ENCODE measurements around the gene DIS3L2. TPM values are rescaled to one million over a fixed set of nuclear protein-coding genes. Genes with fewer than 3 reads are reported as not detected.
A peak's percentile ranks its signal among the peaks of the same experiment; 100 is the strongest.

The DIS3L2 gene
- total RNA-seq, 2 experiments from 2014 or later: 25.7 to 30.9 TPM

DNA sequence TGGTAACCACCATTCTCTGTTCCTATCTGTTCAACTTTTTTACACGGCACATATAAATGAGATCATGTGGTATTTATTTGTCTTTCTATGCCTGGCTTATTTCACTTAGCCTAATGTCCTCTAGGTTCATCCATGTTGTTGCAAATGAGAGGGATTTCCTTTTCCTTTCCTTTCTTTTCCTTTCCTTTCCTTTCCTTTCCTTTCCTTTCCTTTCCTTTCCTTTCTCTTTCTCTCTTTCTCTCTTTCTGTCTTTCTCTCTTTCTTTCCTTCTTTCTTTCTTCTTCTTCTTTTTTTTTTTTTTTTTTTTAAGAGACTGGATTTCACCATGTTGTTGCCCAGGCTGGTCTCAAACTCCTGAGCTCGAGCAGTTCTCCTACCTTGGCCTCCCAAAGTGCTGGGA, 38.9 kb downstream of the DIS3L2 start:
- H3K4me1 Mint-ChIP-seq: peaks cover 29% of the 10 kb centered on the region
- peaks cover 2% of the 10 kb centered on the region for H3K36me3 Mint-ChIP-seq
- no peak overlapping the region for H3K4me3 Mint-ChIP-seq
- no peaks in the 10 kb centered on the region for H3K27me3 Mint-ChIP-seq
- DNase-seq: no peak
- no peaks in the 10 kb centered on the region for H3K9me3 Mint-ChIP-seq
- H3K27ac Mint-ChIP-seq: no peak overlapping the region

DNA sequence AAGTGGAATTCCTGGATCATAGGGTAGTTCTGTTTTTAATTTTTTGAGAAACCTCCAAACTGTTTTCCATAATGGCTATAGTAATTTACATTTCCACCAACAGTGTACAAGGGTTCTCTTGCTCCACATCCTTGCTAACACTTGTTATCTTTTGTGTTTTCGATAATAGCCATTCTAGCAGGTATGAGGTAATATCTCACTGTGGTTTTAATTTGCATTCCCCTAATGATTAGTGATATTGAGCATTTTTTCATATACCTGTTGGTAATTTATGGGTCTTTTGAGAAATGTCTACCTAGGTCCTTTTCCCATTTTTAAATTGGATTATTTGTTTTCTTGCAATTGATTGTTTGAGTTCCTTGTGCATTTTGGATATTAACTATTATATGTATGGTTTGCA, 39.6 kb downstream of the DIS3L2 start:
- H3K36me3 Mint-ChIP-seq: peaks cover 2% of the 10 kb centered on the region
- no peaks in the 10 kb centered on the region for H3K27me3 Mint-ChIP-seq
- H3K27ac Mint-ChIP-seq: no peak overlapping the region
- peaks cover 27% of the 10 kb centered on the region for H3K4me1 Mint-ChIP-seq
- no peak overlapping the region for H3K4me3 Mint-ChIP-seq
- no peaks in the 10 kb centered on the region for H3K9me3 Mint-ChIP-seq
- DNase-seq: no peak

DNA sequence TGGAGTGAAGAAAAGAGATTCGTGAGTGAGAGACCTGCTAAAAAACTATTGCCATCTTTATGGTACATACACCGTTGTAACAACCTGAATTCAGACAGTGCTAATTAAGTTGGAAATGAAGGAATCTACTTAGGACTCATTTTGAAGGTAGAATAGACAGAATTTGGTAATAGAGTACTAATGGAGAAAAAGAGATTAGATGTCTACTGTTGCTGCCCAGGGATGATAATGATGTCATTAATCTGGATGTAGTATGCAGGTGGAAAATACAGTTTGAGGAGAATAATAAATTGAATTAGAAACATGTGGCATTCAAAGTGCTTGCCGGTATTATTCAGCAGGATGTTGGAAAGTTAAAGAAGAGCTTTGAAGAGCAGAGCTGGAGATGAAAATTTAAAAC, 44.7 kb downstream of the DIS3L2 start:
- H3K27ac Mint-ChIP-seq: no peak overlapping the region
- DNase-seq: no peak
- no peak overlapping the region for H3K4me3 Mint-ChIP-seq
- peaks cover 16% of the 10 kb centered on the region for H3K36me3 Mint-ChIP-seq
- H3K9me3 Mint-ChIP-seq: no peaks in the 10 kb centered on the region
- peaks cover 22% of the 10 kb centered on the region for H3K4me1 Mint-ChIP-seq
- H3K27me3 Mint-ChIP-seq: no peaks in the 10 kb centered on the region

DNA sequence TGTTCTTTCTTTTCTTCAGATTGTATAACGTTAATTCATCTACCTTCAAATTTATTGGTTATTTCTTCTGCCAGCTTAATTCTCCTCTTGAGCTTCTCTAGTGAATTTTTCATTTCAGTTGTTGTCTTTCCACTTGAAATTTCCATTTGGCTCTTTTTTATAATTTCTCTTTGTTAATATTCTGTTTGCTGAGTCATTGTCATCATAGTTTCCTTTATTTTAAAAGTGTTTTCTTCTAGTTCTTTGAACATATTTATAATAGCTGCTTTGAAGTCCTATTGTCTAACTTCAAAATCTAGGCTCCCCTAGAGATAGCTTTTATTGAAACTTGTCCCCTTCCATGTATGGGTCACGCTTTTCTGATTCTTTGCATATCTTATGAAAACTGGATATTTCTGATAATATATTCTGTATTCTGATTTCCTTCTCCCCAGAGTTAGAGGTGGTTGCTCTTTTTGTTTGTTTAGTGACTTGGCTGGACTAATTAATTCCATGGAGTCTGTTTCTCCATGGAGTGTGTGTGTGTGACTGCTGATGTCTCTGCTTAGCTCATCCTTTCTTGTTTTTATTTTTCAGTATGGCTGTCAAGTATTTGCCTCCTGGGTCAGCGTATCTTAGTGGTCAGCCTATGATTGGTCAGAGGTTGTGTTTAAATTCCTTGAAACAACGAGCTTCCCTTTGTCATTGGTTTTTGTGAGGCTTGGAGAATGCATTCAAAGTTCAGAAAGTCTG, 47.6 kb downstream of the DIS3L2 start:
- peaks cover 14% of the 10 kb centered on the region for H3K36me3 Mint-ChIP-seq
- H3K27ac Mint-ChIP-seq: no peak overlapping the region
- no peaks in the 10 kb centered on the region for H3K27me3 Mint-ChIP-seq
- H3K4me1 Mint-ChIP-seq: peaks cover 13% of the 10 kb centered on the region
- H3K4me3 Mint-ChIP-seq: no peak overlapping the region
- DNase-seq: no peak
- H3K9me3 Mint-ChIP-seq: no peaks in the 10 kb centered on the region

DNA sequence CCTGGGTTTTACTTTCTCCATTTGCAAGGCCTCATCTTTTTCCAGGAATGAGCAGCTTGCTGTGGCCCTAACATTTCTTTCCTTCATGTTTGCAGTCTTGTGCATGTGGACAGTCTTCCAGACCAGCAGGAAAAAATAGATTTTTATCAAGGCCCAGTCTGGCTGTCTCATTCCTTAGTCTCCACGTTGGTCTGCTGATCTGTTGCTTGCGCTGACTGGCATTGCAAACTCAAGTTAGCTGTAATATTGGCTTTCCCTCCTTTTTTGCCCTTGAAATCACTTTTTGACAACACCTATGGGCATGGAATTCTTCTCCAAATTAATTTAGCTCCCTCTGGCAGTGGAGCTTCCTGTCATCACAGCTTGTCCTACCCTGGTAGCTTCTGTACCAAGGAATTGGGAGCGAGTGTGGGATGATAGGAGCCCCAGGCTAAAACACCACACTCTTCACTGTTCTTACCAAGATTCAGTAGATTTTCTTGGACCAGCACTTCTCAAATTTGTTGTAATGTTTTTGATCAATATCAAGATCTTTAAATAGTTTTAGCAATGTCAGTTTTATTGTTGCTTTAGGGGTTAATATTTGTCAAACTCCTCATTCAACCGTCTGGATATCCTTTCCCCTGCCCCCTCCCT, 48.2 kb downstream of the DIS3L2 start:
- Mint-ChIP-seq H3K9me3 (no peaks in the 10 kb centered on the region), H3K36me3 (peaks cover 18% of the 10 kb centered on the region), H3K27me3 (no peaks in the 10 kb centered on the region)

DNA sequence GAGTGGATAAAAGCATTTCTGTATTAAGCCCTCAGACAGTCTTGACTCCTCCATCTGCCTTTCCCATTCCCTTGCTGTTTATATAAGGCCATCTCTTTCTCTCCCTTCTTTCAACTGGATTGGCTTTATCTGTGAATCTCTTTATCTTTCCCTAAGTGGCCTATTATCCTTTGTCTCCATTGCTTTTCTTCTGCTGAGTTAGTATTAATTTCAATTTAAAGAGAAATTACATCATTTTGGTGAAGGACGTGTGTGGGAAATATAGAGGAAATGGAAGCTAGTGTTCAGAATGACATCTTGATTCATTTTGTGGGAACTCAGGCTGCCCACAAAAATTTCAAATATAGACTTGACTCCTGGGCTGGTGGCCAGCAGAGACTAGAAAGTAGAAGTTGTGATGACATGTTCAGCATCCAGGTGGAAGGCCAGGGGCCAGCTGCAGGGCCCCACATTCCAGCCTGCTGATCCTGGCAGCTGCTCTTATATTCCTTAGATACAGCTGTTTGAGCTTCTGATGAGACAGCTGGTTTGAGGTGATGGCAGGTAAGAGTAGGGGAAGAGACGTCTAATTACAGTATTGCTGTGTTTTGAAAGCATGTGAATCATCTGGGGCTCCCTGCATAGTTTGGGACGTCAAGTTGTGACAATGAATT, 52.3 kb downstream of the DIS3L2 start:
- Mint-ChIP-seq H3K27ac (no peak overlapping the region), H3K4me3 (no peak overlapping the region), H3K4me1 (peaks cover 18% of the 10 kb centered on the region), H3K27me3 (no peaks in the 10 kb centered on the region), H3K36me3 (peaks cover 26% of the 10 kb centered on the region), H3K9me3 (no peaks in the 10 kb centered on the region)
- DNase-seq: no peak

More for the DNA sequence above, 48.2 kb downstream of the DIS3L2 start:
- DNase-seq: no peak
- peaks cover 14% of the 10 kb centered on the region for H3K4me1 Mint-ChIP-seq
- H3K27ac Mint-ChIP-seq: no peak overlapping the region
- no peak overlapping the region for H3K4me3 Mint-ChIP-seq

DNA sequence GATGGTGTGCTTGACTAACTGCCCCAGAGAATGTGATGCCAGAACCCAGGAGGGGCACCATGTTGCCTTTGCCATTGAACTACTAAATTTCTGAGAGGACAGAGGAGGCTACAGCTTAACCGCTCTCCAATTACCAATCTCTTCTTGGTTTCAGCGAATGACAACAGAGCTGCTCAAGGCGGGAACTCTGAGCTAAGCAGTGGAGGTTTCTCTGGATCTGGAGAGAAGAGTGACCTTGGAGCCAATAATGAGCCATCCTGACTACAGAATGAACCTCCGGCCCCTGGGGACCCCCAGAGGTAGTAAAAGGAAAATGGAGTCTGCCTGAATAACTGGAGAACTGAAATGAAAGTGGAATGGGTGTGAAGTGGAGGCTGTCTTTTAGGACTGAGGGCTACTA, 53.2 kb downstream of the DIS3L2 start:
- Mint-ChIP-seq H3K4me1 (peaks cover 13% of the 10 kb centered on the region), H3K27me3 (no peaks in the 10 kb centered on the region), H3K4me3 (no peak overlapping the region), H3K9me3 (no peaks in the 10 kb centered on the region), H3K27ac (no peak overlapping the region), H3K36me3 (peaks cover 26% of the 10 kb centered on the region)
- DNase-seq: no peak

DNA sequence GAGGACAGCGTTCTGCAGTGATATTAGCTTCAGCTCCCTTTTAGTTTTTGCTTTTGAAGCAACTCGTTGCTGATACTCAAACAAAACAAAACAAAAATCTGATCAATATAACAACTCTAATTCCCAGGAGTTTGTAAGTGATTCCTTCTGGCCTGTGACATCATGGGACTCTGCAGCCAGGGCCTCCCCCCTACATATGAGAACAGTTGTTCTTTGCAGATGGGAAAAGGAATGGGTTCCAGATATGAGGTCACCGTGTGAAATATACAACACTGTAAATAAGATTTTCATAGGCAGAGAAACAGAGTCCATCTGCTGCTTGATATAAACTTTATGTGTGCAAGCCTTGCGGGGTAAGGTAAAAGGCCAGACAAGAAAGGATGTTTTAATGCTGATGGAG, 56.7 kb downstream of the DIS3L2 start:
- H3K9me3 Mint-ChIP-seq: no peaks in the 10 kb centered on the region

DNA sequence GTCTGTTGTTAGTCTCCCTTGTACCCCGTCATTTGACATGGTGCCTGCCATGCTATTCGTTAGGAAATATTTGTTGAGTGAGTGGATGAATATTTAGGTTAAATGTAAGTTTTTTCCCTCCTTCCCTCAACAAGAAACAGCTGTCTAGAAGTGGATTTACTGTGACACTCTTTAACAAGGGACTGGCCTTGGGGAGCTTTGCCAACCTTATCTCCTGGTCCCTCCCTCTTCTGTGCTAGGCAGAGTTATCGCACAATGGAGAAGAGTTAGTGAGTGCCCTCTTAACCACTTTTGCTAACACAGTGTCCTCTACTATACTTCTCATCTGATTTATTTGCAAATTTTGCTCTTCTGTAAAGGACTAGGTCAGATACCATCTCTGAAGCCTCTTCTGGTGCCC, 61.2 kb downstream of the DIS3L2 start:
- H3K9me3 Mint-ChIP-seq: no peaks in the 10 kb centered on the region
- DNase-seq: no peak
- no peaks in the 10 kb centered on the region for H3K27me3 Mint-ChIP-seq
- H3K27ac Mint-ChIP-seq: no peak overlapping the region
- peaks cover 15% of the 10 kb centered on the region for H3K4me1 Mint-ChIP-seq
- no peak overlapping the region for H3K4me3 Mint-ChIP-seq
- peaks cover 23% of the 10 kb centered on the region for H3K36me3 Mint-ChIP-seq

More for the DNA sequence above, 56.7 kb downstream of the DIS3L2 start:
- H3K4me1 Mint-ChIP-seq: peaks cover 11% of the 10 kb centered on the region
- H3K36me3 Mint-ChIP-seq: peaks cover 27% of the 10 kb centered on the region
- no peak overlapping the region for H3K27ac Mint-ChIP-seq
- DNase-seq: no peak
- no peaks in the 10 kb centered on the region for H3K27me3 Mint-ChIP-seq
- no peak overlapping the region for H3K4me3 Mint-ChIP-seq

DNA sequence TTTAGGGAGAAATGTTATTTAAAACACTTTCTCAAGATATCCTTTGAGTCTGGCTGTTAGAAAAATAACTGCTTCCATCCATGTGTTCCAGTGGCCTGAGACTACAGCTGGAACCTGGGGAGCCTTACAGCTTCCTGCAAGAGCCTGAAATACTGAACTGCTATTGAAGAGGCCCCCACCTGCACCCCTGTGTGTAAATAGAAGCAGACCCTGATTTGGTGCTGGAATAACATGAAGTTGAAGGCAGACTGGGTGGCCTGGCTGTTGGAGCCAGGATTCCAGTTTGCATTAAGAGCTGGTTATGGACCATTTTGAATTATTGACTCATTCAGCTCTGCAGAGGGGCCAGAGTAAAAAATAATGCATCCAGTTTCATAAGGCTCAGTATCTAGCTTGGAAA, 61.9 kb downstream of the DIS3L2 start:
- Mint-ChIP-seq H3K4me1 (peaks cover 21% of the 10 kb centered on the region), H3K27ac (no peak overlapping the region), H3K27me3 (no peaks in the 10 kb centered on the region), H3K4me3 (no peak overlapping the region), H3K9me3 (no peaks in the 10 kb centered on the region), H3K36me3 (peaks cover 28% of the 10 kb centered on the region)
- DNase-seq: no peak

DNA sequence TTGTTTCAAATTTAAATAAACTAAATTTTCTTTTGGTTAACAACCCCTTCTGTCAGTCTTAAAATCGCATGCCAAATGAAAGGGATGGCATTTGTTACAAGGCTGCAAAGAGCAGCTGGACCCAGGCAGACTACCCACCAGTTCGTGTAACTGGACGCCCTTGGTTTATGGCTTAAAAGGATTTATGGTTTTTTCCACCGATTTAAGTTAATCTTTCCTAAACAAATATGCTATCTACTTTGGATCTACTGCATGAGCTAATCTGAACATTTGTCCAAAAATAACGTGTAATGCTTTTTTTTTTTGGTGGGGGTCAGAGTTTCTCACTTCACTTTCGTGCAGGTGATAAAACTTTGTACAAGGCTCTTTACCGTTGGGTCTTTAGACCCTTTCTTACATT, 62.9 kb downstream of the DIS3L2 start:
- DNase-seq: no peak
- no peaks in the 10 kb centered on the region for H3K27me3 Mint-ChIP-seq
- H3K4me1 Mint-ChIP-seq: peaks cover 25% of the 10 kb centered on the region
- H3K4me3 Mint-ChIP-seq: no peak overlapping the region
- no peak overlapping the region for H3K27ac Mint-ChIP-seq
- H3K36me3 Mint-ChIP-seq: peaks cover 37% of the 10 kb centered on the region
- no peaks in the 10 kb centered on the region for H3K9me3 Mint-ChIP-seq

DNA sequence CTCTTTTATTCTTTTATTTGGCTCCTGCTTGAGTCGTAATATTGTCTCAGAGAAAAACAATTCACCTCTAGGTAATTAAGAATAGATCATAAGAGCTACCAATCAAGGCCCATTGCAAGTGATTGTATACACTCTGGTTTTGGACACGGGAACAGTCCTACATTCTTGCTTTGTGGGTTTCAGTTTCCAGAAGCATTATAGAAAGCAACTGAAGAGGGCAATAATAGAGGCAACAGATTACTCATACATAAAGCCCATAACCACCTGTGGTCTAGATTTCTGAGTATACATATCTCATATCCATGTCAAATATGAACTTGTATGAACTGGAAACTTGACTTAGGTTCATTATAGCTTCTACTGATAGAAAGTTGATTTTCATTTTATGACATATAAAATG, 65.4 kb downstream of the DIS3L2 start:
- Mint-ChIP-seq H3K9me3 (peaks cover 4% of the 10 kb centered on the region), H3K27ac (peak overlapping the region; percentile 71), H3K4me3 (no peak overlapping the region), H3K36me3 (peaks cover 59% of the 10 kb centered on the region), H3K4me1 (peaks cover 25% of the 10 kb centered on the region), H3K27me3 (no peaks in the 10 kb centered on the region)
- peak; percentile 12 for DNase-seq

DNA sequence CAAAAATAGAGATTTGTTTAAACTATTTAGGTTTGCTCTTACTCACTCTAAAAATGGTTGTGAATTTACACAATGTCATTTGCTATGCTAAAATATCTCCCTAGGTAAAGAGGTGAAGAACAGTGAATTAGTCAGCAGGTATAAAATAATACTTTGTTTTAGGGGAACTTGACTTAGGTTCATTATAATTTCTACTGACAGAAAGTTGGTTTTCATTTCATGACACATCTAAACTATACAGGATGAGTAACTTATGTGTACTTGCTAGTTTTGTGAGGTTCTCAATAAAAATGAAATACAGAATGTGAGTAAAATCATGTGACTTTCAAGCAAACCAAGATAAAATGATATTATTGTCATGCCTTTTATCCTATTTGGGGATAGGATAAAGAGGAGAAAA, 66.0 kb downstream of the DIS3L2 start:
- no peak for DNase-seq
- no peaks in the 10 kb centered on the region for H3K27me3 Mint-ChIP-seq
- peaks cover 10% of the 10 kb centered on the region for H3K9me3 Mint-ChIP-seq
- H3K4me1 Mint-ChIP-seq: peaks cover 25% of the 10 kb centered on the region
- H3K4me3 Mint-ChIP-seq: no peak overlapping the region
- peaks cover 66% of the 10 kb centered on the region for H3K36me3 Mint-ChIP-seq
- peak overlapping the region; percentile 71 for H3K27ac Mint-ChIP-seq

DNA sequence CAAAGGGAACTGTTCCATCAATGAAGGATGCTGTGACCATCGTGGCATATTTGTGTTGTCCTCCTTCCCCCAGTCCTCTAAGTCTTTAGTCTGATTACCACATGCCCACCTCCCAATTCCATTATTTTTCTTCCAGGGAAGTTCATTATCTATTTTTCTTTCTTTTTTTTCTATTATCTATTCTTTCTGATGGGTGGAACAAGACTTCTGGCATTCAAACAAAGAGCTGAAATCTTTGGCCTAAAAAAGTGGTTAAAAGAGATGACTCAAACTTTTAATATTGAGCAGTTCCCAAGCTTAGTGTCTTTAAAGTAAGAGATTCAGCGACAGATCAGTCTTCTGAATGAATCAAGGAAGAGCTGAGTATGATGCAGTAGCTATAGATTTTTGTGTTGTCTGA, 66.6 kb downstream of the DIS3L2 start:
- Mint-ChIP-seq H3K4me3 (no peak overlapping the region), H3K27ac (peak overlapping the region; percentile 25), H3K9me3 (peaks cover 10% of the 10 kb centered on the region), H3K27me3 (no peaks in the 10 kb centered on the region), H3K36me3 (peaks cover 68% of the 10 kb centered on the region), H3K4me1 (peaks cover 25% of the 10 kb centered on the region)
- DNase-seq: no peak

DNA sequence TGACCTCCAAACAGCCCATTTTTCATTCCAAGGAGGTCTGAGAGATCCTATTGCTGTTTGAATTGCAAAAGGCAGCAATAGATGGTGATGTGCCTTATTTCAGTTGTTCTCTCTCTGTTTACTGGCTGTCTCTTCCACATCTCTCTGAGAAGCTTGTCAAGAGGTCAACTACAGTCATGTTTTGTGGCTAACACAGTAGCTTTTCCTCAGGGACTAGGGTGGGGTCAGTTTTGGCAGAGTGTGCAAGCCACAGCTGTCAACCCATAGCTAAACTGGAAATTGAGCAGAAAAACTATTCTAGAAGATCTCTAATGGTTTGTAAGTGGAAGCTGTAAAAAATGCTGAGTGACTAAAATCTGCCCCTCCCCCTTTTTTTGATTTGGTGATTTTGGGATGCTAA, 67.1 kb downstream of the DIS3L2 start:
- no peak for DNase-seq
- Mint-ChIP-seq H3K27ac (no peak overlapping the region), H3K9me3 (peaks cover 10% of the 10 kb centered on the region), H3K4me1 (peaks cover 25% of the 10 kb centered on the region), H3K4me3 (no peak overlapping the region), H3K27me3 (no peaks in the 10 kb centered on the region), H3K36me3 (peaks cover 73% of the 10 kb centered on the region)

Measured in activated naive CD8-positive, alpha-beta T cell treated with anti-CD3 and anti-CD28 coated beads for 36 hours (primary cell).